Right renal pelvis (tissue), 4 donors: Measurements from ENCODE around the gene CEP95. TPM values are rescaled to one million over a fixed set of nuclear protein-coding genes. Genes with fewer than 3 reads are reported as not detected.
A peak's percentile ranks its signal among the peaks of the same experiment; 100 is the strongest.
"Not testable (repeated sequence)": the region's sequence is repeated elsewhere in the genome, so short reads cannot be mapped to it uniquely, and the experiment has no call there.

Experiments used
- DNase-seq, 4 donors: peaks; one replicate each; pipeline ENCODE4 v3.0.0-alpha.2; 2013; ENCODE audit warnings: low read depth in 4 of 4, low spot score in 3 of 4, missing footprints in 1 of 4
- polyA plus RNA-seq, 4 donors: library from polyadenylated mRNA; unstranded; fragments of 120-200 nt; gene quantifications; one replicate each; pipeline ENCODE4 v1.2.1, GENCODE V29; 2013; ENCODE audit not compliant: insufficient read length in 4 of 4

The CEP95 gene
- polyA plus RNA-seq: 100 to 1,000 TPM in 2 of 4 donors, 10 to 100 TPM in 2; 81.9 to 123 (median 98.2) TPM

GRCh38 chr17:64506576-64507412 lies at the start of gene CEP95:
Gene CEP95 (plus strand): TSS chr17:64506977. CDS start chr17:64507098, 121 bp downstream.
- peak; percentile 93 to 97 (median 95) for DNase-seq

- no peak for DNase-seq
These were observed 49.6 kb upstream of the CEP95 start for GRCh38 chr17:64457156-64457555.

GRCh38 chr17:64458756-64459155 lies 48.0 kb upstream of the CEP95 start:
- no peak for DNase-seq

- no peak for DNase-seq
These were observed 47.5 kb upstream of the CEP95 start for GRCh38 chr17:64459284-64459747.

GRCh38 chr17:64459818-64460217 lies 47.0 kb upstream of the CEP95 start:
- DNase-seq: not testable (repeated sequence)

GRCh38 chr17:64460955-64461354 lies 45.8 kb upstream of the CEP95 start:
- DNase-seq: peak in 2 of 4 donors; percentile 14 to 15

GRCh38 chr17:64461788-64462187 lies 45.0 kb upstream of the CEP95 start:
- no peak for DNase-seq

GRCh38 chr17:64466019-64466735 lies 40.6 kb upstream of the CEP95 start:
- no peak for DNase-seq

- not testable (repeated sequence) for DNase-seq
These were observed 39.9 kb upstream of the CEP95 start for GRCh38 chr17:64466834-64467233.

GRCh38 chr17:64470625-64471024 lies 36.2 kb upstream of the CEP95 start:
- no peak for DNase-seq

GRCh38 chr17:64471440-64471839 lies 35.3 kb upstream of the CEP95 start:
- DNase-seq: no peak

- no peak for DNase-seq
These were observed 34.2 kb upstream of the CEP95 start for GRCh38 chr17:64472564-64472963.

GRCh38 chr17:64477849-64478248 lies 28.9 kb upstream of the CEP95 start:
- DNase-seq: no peak

GRCh38 chr17:64480951-64481350 lies 25.8 kb upstream of the CEP95 start:
- no peak for DNase-seq

- no peak for DNase-seq
These were observed 22.4 kb upstream of the CEP95 start for GRCh38 chr17:64484380-64484779.

- DNase-seq: no peak
These were observed 18.5 kb upstream of the CEP95 start for GRCh38 chr17:64488301-64488700.

GRCh38 chr17:64491034-64491860 lies 15.5 kb upstream of the CEP95 start:
- DNase-seq: no peak

GRCh38 chr17:64491994-64492393 lies 14.8 kb upstream of the CEP95 start:
- no peak for DNase-seq

GRCh38 chr17:64492481-64493109 lies 14.2 kb upstream of the CEP95 start:
- DNase-seq: no peak

- DNase-seq: no peak
These were observed 12.7 kb upstream of the CEP95 start for GRCh38 chr17:64494121-64494520.
